Measurements from ENCODE around the gene ARHGAP15. TPM values are rescaled to one million over a fixed set of nuclear protein-coding genes. Genes with fewer than 3 reads are reported as not detected.

ARHGAP15 gene
- total RNA-seq, 4 donors from 2014 or later: 3.4 to 9.3 (median 6.4) TPM

GRCh38 chr2:143230506-143231253 lies 101.5 kb downstream of the ARHGAP15 start:
- no peaks in the 10 kb centered on the region for H3K4me1 ChIP-seq
- no peaks in the 10 kb centered on the region for H3K36me3 ChIP-seq
- TF ChIP-seq EP300 (IDR thresholded peaks at IDR 0.05) (no peak), CTCF (IDR thresholded peaks at IDR 0.05) (no peak), POLR2AphosphoS5 (IDR thresholded peaks at IDR 0.05) (no peak), POLR2A (IDR thresholded peaks at IDR 0.05) (no peak)
- no peak overlapping the region for H3K27ac ChIP-seq
- H3K27me3 ChIP-seq: no peaks in the 10 kb centered on the region
- peaks cover 0 to 18% (median 0%) of the 10 kb centered on the region in 3 donors for H3K9me3 ChIP-seq
- WGBS, 2 donors (ENCODE audit: low coverage in 1 of 2): 39 to 54% methylated on average over 3 of the region's 3 CpGs
- no peak for ATAC-seq
- H3K4me3 ChIP-seq: no peak overlapping the region

DNA sequence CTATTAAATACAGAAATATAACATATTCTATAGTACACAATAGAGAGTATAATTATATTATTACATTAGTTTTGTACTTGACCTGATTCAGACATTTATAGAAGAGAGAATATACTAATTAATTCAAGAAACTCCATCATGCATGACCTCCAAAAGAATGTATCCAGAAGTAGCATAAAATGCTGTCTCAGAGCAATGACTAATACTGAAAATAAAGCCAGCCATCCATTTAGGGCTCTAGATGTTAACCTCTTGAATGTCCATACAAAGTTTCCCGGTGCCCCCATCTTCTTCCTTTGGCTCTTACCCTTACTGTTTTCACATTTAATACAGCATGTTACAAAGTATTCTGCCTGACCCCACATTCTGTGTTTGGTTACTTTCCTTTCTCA lies 102.0 kb downstream of the ARHGAP15 start:
- TF ChIP-seq POLR2AphosphoS5 (IDR thresholded peaks at IDR 0.05): no peak

GRCh38 chr2:143237146-143237777 lies 108.0 kb downstream of the ARHGAP15 start:
- no peaks in the 10 kb centered on the region for H3K4me1 ChIP-seq
- no peaks in the 10 kb centered on the region for H3K27me3 ChIP-seq
- H3K4me3 ChIP-seq: no peak overlapping the region
- no peak for TF ChIP-seq POLR2A (IDR thresholded peaks at IDR 0.05)
- TF ChIP-seq POLR2AphosphoS5 (IDR thresholded peaks at IDR 0.05): no peak
- no peak for TF ChIP-seq CTCF (IDR thresholded peaks at IDR 0.05)
- no peak for TF ChIP-seq EP300 (IDR thresholded peaks at IDR 0.05)
- WGBS, 2 donors (ENCODE audit: low coverage in 1 of 2): 74 to 80% methylated on average over 8 of the region's 8 CpGs
- H3K9me3 ChIP-seq: peaks cover 0 to 18% (median 0%) of the 10 kb centered on the region in 3 donors
- no peak for ATAC-seq
- no peaks in the 10 kb centered on the region for H3K36me3 ChIP-seq
- no peak overlapping the region for H3K27ac ChIP-seq

More for the DNA sequence above, 102.0 kb downstream of the ARHGAP15 start:
- H3K4me1 ChIP-seq: no peaks in the 10 kb centered on the region
- no peaks in the 10 kb centered on the region for H3K27me3 ChIP-seq
- no peaks in the 10 kb centered on the region for H3K36me3 ChIP-seq
- ATAC-seq: no peak
- no peak overlapping the region for H3K27ac ChIP-seq
- no peak overlapping the region for H3K4me3 ChIP-seq
- H3K9me3 ChIP-seq: peaks cover 0 to 18% (median 0%) of the 10 kb centered on the region in 3 donors
- WGBS, 2 donors (ENCODE audit: low coverage in 1 of 2): 25 to 39% methylated on average over 1 of the region's 1 CpG

DNA sequence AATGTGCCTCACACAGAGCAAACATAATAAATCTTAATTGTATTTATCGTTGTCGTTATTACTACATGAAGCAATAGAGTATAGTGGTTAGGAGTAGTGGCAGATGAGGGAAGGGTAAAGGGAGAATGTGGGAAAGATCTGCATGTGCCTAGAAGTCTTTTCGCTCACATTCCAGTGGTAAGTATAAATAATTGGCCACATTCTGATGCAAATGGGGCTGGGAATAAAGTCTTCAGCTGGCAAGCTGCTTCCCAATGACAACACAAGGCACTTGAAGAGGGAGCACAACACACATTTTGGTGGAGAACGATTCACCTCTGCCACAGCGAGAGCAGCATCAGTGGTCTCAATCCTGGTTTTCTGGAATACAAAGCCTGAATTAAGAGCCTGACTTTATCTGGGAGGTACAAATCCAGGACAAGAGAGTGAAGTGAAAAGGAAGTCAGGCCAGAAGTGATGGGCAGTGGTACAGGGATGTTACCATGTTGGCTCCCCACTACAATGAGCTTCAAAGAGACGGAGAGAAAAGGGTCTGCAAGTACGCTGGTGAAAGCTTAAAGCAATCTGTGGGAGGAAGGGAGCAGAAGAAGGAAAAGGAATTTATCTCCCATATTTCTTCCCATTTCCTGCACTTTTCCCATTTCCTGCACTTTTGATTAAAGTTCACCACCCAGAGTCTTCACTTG lies 112.3 kb downstream of the ARHGAP15 start:
- no peaks in the 10 kb centered on the region for H3K9me3 ChIP-seq
- no peak for ATAC-seq
- no peak overlapping the region for H3K4me3 ChIP-seq
- TF ChIP-seq POLR2A (IDR thresholded peaks at IDR 0.05) (no peak), EP300 (IDR thresholded peaks at IDR 0.05) (no peak), POLR2AphosphoS5 (IDR thresholded peaks at IDR 0.05) (no peak), CTCF (IDR thresholded peaks at IDR 0.05) (no peak)
- H3K27me3 ChIP-seq: no peaks in the 10 kb centered on the region
- H3K36me3 ChIP-seq: no peaks in the 10 kb centered on the region
- no peaks in the 10 kb centered on the region for H3K4me1 ChIP-seq
- 75 to 85% methylated on average over 4 to 7 of the region's 7 CpGs for WGBS, 2 donors (ENCODE audit: low coverage in 1 of 2)
- no peak overlapping the region for H3K27ac ChIP-seq

DNA sequence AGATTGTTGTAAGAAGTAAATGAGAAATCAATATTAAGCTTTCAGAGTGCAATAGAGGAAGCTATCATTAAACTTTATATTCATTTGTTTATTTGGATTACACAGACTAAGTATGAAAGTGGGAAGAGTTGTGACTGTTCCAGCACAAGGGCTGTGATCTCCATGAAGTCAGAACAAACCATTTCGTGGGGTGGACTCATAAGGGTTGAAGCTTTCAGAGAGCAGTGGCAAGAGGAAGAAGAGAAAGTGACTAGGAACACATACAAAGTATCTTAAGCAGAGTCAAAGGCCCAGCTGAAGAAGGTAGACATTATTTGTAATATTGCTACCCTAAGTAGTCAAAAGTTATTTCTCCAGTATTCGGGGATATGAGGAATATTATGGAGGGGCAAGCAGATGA lies 117.0 kb downstream of the ARHGAP15 start:
- Histone ChIP-seq H3K27ac (no peak overlapping the region), H3K27me3 (no peaks in the 10 kb centered on the region), H3K4me1 (no peaks in the 10 kb centered on the region), H3K9me3 (no peaks in the 10 kb centered on the region), H3K36me3 (no peaks in the 10 kb centered on the region), H3K4me3 (no peak overlapping the region)
- no peak for ATAC-seq
- WGBS, 2 donors (ENCODE audit: low coverage in 1 of 2): 55 to 90% methylated on average over 2 of the region's 2 CpGs
- TF ChIP-seq POLR2AphosphoS5 (IDR thresholded peaks at IDR 0.05): no peak
- TF ChIP-seq POLR2A (IDR thresholded peaks at IDR 0.05): no peak

All from gastroesophageal sphincter (tissue), 4 donors.